PC-9 (cell line): Measurements from ENCODE around the gene LRP1-AS. TPM values are rescaled to one million over a fixed set of nuclear protein-coding genes. Genes with fewer than 3 reads are reported as not detected.

Experiments used
- BruUV-seq: library from RNA; stranded (reverse); fragments of 400-500 nt; replicated peaks from 2 replicates; lab custom pipeline; 2021; lab: Mats Ljungman, UMichigan
- CTCF ChIA-PET: fragments of 300-600 bp; sonication (Branson Sonifier 250); formaldehyde crosslinking; loops from one replicate; lab custom pipeline; 2022; ENCODE audit warnings: antibody characterized with exemption; lab: Charles Lee
- POLR2A ChIA-PET: fragments of 300-600 bp; sonication (Branson Sonifier 250); formaldehyde crosslinking; loops from one replicate; lab custom pipeline; 2022; ENCODE audit warnings: antibody characterized with exemption; ENCODE audit not compliant: unreplicated experiment; lab: Charles Lee
- DNase-seq, 2 experiments: peaks; one replicate each; pipeline versions ENCODE4 v3.0.0 to v3.0.0-alpha.2; 2015 to 2022; ENCODE audit warnings: mixed read lengths in 1 of 2
- H2AFZ ChIP-seq: fragments of 200-600 bp; sonication (generic); 2 replicates; pipeline ENCODE4 v1.8.1; 2017; ENCODE audit warnings: antibody characterized with exemption
- H3F3A ChIP-seq: fragments of 200-600 bp; sonication (generic); 2 replicates; pipeline ENCODE4 v1.8.1; 2017; ENCODE audit warnings: antibody characterized with exemption, mild to moderate bottlenecking, low read depth; ENCODE audit not compliant: insufficient read depth
- H3K27ac ChIP-seq: fragments of 200-600 bp; sonication (generic); 2 replicates; pipeline ENCODE4 v1.6.1; 2016; ENCODE audit warnings: mixed run types
- H3K27me3 ChIP-seq: fragments of 200-600 bp; sonication (generic); 2 replicates; pipeline ENCODE4 v1.6.1; 2016; ENCODE audit warnings: low read depth, mixed run types; ENCODE audit not compliant: insufficient read depth
- H3K36me3 ChIP-seq: fragments of 200-600 bp; sonication (generic); 2 replicates; pipeline ENCODE4 v1.6.1; 2016; ENCODE audit warnings: low read depth, mixed run types
- H3K4me1 ChIP-seq: fragments of 200-600 bp; sonication (generic); replicated peaks from 2 replicates; pipeline ENCODE4 v1.6.1; 2016; ENCODE audit warnings: mixed run types; ENCODE audit not compliant: insufficient read depth
- H3K4me2 ChIP-seq: fragments of 200-600 bp; sonication (generic); 2 replicates; pipeline ENCODE4 v1.6.1; 2017; ENCODE audit warnings: mixed run types
- H3K4me3 ChIP-seq: fragments of 200-600 bp; sonication (generic); 2 replicates; pipeline ENCODE4 v1.6.1; 2016; ENCODE audit warnings: mixed run types
- H3K79me2 ChIP-seq: fragments of 200-600 bp; sonication (generic); 2 replicates; pipeline ENCODE4 v1.6.1; 2017; ENCODE audit warnings: low read depth, mixed run types
- H3K9me2 ChIP-seq: fragments of 200-600 bp; sonication (generic); 2 replicates; pipeline ENCODE4 v1.8.1; 2017; ENCODE audit warnings: mild to moderate bottlenecking; ENCODE audit not compliant: insufficient read depth
- H3K9me3 ChIP-seq: fragments of 200-600 bp; sonication (generic); 2 replicates; pipeline ENCODE4 v1.8.1; 2016; ENCODE audit warnings: low read depth; ENCODE audit not compliant: insufficient read depth
- H4K20me1 ChIP-seq: fragments of 200-600 bp; sonication (generic); 2 replicates; pipeline ENCODE4 v1.8.1; 2017; ENCODE audit not compliant: insufficient read depth
- EZH2 ChIP-seq: fragments of 200-600 bp; sonication (generic); IDR thresholded peaks from 2 replicates; pipeline ENCODE4 v1.8.0; 2017; ENCODE audit warnings: antibody characterized with exemption, low read depth
- intact Hi-C: fragments of 100-400 bp; cut with micrococcal nuclease; formaldehyde crosslinking; loops from one replicate; pipeline ENCODE4 v1.10.0; 2022; ENCODE audit not compliant: unreplicated experiment
- total RNA-seq: library from RNA; stranded (reverse); gene quantifications from 2 replicates; pipeline ENCODE4 v1.2.3, GENCODE V29; 2021
- TF ChIP-seq, protein P1 (sequence below): fragments of 200-600 bp; sonication (generic); conservative IDR thresholded peaks from 2 replicates; pipeline ENCODE4 v1.6.1; 2017; ENCODE audit warnings: mixed run types, antibody characterized with exemption, mild to moderate bottlenecking, moderate library complexity

LRP1-AS gene
- total RNA-seq, 1 experiment from 2014 or later: not detected

DNA sequence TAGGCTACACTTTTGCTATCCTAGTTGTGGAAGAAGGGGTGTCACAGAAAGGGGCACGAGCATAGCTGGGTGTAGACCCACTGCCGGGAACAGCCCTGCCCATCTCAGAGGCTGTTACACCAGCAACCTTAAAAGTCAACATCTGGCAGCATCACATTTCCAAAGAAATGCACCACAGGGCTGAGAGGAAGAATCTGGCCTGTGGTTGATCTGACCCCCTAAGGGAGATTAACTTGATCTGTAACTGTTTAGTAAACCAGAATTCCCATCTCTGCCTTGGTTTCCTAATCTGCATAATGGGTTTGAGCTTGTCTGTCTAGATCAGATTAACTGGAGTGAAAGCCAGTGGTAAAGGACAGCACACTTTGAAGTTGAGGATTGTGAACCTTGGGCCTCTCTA lies 1.3 kb downstream of the LRP1-AS start:
- H3K9me3 ChIP-seq: no peaks in the 10 kb centered on the region
- no peaks in the 10 kb centered on the region for H3K9me2 ChIP-seq
- H3K4me2 ChIP-seq: no peak overlapping the region
- ChIA-PET POLR2A (no interaction called here), CTCF (interaction anchor here (1.1 kb wide), 1 partner anchor 29 kb away, joined by 3 read pairs; no protein-coding TSS in a partner anchor)
- peaks cover 8% of the 10 kb centered on the region for H3K4me1 ChIP-seq
- H3K79me2 ChIP-seq: no peaks in the 10 kb centered on the region
- no peak for DNase-seq
- H3K27me3 ChIP-seq: no peaks in the 10 kb centered on the region
- no peak overlapping the region for H3K27ac ChIP-seq
- no peak for TF ChIP-seq EZH2
- TF ChIP-seq, protein P1, sequence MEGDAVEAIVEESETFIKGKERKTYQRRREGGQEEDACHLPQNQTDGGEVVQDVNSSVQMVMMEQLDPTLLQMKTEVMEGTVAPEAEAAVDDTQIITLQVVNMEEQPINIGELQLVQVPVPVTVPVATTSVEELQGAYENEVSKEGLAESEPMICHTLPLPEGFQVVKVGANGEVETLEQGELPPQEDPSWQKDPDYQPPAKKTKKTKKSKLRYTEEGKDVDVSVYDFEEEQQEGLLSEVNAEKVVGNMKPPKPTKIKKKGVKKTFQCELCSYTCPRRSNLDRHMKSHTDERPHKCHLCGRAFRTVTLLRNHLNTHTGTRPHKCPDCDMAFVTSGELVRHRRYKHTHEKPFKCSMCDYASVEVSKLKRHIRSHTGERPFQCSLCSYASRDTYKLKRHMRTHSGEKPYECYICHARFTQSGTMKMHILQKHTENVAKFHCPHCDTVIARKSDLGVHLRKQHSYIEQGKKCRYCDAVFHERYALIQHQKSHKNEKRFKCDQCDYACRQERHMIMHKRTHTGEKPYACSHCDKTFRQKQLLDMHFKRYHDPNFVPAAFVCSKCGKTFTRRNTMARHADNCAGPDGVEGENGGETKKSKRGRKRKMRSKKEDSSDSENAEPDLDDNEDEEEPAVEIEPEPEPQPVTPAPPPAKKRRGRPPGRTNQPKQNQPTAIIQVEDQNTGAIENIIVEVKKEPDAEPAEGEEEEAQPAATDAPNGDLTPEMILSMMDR: no peak
- H3K4me3 ChIP-seq: no peak overlapping the region
- no TSS peak for BruUV-seq
- no peak overlapping the region for H2AFZ ChIP-seq
- intact Hi-C loops: no loop called here
- H4K20me1 ChIP-seq: no peaks in the 10 kb centered on the region
- no peaks in the 10 kb centered on the region for H3F3A ChIP-seq
- H3K36me3 ChIP-seq: no peaks in the 10 kb centered on the region

DNA sequence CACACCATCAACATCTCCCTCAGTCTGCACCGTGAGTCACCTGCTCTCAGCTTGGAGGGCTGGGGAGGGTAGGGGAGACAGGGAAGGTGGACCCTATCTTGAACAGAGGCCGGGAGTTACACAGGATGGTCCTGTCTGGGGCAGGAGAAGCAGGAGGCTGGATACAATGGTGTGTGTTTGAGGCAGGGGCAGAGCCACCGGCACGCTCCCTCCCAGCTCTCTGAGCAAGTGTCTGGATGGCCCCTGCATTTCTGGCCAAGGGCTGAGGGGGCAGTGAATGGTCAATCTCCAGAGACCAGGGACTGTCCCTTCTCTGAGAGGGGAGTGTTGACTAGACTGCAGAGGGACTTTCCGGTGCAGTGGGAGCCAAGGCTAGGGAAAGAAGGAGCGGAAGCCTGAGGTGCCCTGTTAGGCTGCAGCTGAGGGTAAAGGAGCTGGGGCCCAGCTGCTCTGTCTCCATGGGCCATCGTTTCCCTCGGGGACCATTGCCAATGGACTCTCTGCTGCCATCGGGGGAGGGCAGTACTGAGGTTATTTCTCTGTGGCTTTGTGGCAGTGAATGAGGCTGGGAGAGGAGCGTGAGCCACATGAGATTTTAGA lies 1.9 kb downstream of the LRP1-AS start:
- Histone ChIP-seq H3K4me3 (no peak overlapping the region), H3K27me3 (no peaks in the 10 kb centered on the region), H4K20me1 (no peaks in the 10 kb centered on the region), H3K79me2 (no peaks in the 10 kb centered on the region), H3K9me3 (no peaks in the 10 kb centered on the region), H3K4me1 (peaks cover 8% of the 10 kb centered on the region), H2AFZ (no peak overlapping the region), H3K9me2 (no peaks in the 10 kb centered on the region), H3F3A (no peaks in the 10 kb centered on the region), H3K36me3 (no peaks in the 10 kb centered on the region), H3K4me2 (no peak overlapping the region), H3K27ac (no peak overlapping the region)
- TF ChIP-seq EZH2: no peak
- TF ChIP-seq, protein P1: no peak
- DNase-seq: no peak
- intact Hi-C loops: no loop called here
- POLR2A ChIA-PET: no interaction called here
- CTCF ChIA-PET: no interaction called here
- no TSS peak for BruUV-seq

DNA sequence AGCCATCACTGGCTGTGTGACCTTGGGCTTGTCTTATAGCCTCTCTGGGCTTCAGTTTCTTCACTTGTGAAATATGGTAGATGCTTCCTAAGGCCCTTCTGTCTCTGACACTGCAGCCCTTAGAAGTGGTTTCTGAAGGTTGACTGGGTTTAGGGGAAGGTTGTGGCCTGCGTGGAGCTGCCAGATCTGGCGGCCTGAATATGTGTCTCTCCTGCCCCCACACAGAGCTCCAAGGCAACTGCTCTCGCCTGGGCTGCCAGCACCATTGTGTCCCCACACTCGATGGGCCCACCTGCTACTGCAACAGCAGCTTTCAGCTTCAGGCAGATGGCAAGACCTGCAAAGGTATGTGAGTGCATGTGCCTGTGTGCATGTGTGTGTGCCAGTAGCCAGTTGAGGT lies 4.0 kb downstream of the LRP1-AS start:
- H2AFZ ChIP-seq: no peak overlapping the region
- CTCF ChIA-PET: no interaction called here

More for the DNA sequence above, 4.0 kb downstream of the LRP1-AS start:
- Histone ChIP-seq H3K36me3 (no peaks in the 10 kb centered on the region), H3K27me3 (no peaks in the 10 kb centered on the region), H3K4me3 (no peak overlapping the region), H3K27ac (no peak overlapping the region), H3K9me3 (no peaks in the 10 kb centered on the region), H3K9me2 (no peaks in the 10 kb centered on the region), H3K4me1 (peaks cover 7% of the 10 kb centered on the region), H3K4me2 (no peak overlapping the region), H3F3A (no peaks in the 10 kb centered on the region), H4K20me1 (no peaks in the 10 kb centered on the region), H3K79me2 (no peaks in the 10 kb centered on the region)
- POLR2A ChIA-PET: no interaction called here
- DNase-seq: no peak
- TF ChIP-seq, protein P1: no peak
- no peak for TF ChIP-seq EZH2
- intact Hi-C loops: no loop called here
- no TSS peak for BruUV-seq
